Endometrium (tissue), 2 donors: Measurements from ENCODE around the gene FIGNL2.
"Not testable (repeated sequence)": the region's sequence is repeated elsewhere in the genome, so short reads cannot be mapped to it uniquely, and the experiment has no call there.

Experiments used
- FAIRE-seq: peaks from 2 replicates; lab custom pipeline; 2012; peaks lifted over from hg19 to GRCh38; lab: Jason Lieb, UNC
- donor health status: control.
- donor health status: control.

FIGNL2 gene

GRCh38 chr12:51848326-51848727 lies at the start of gene FIGNL2:
FIGNL2 (minus strand) TSS chr12:51848718; CDS start chr12:51822413, 26,305 bp downstream.
- FAIRE-seq: no peak

- FAIRE-seq: no peak
These were observed 48.7 kb upstream of the FIGNL2 start for GRCh38 chr12:51897181-51897580.

GRCh38 chr12:51896236-51896635 lies 47.7 kb upstream of the FIGNL2 start:
- FAIRE-seq: no peak

GRCh38 chr12:51895378-51896135 lies 47.0 kb upstream of the FIGNL2 start:
- FAIRE-seq: no peak

GRCh38 chr12:51893786-51894185 lies 45.3 kb upstream of the FIGNL2 start:
- FAIRE-seq: no peak

GRCh38 chr12:51891843-51892242 lies 43.3 kb upstream of the FIGNL2 start:
- peak; percentile 39 for FAIRE-seq

GRCh38 chr12:51890511-51891171 lies 42.1 kb upstream of the FIGNL2 start:
- no peak for FAIRE-seq

- FAIRE-seq: no peak
These were observed 41.6 kb upstream of the FIGNL2 start for GRCh38 chr12:51890133-51890464.

GRCh38 chr12:51889216-51890132 lies 41.0 kb upstream of the FIGNL2 start:
- FAIRE-seq: no peak

- FAIRE-seq: no peak
These were observed 40.0 kb upstream of the FIGNL2 start for GRCh38 chr12:51888316-51889215.

GRCh38 chr12:51887476-51888315 lies 39.2 kb upstream of the FIGNL2 start, which contains the start of gene ANKRD33:
ANKRD33 (plus strand) TSS chr12:51888103; CDS start chr12:51888187, 84 bp downstream.
- FAIRE-seq: no peak

- FAIRE-seq: peak; percentile 50
These were observed 37.6 kb upstream of the FIGNL2 start for GRCh38 chr12:51886021-51886710.

GRCh38 chr12:51885294-51886020 lies 36.9 kb upstream of the FIGNL2 start:
- not testable (repeated sequence) for FAIRE-seq

GRCh38 chr12:51884676-51885229 lies 36.2 kb upstream of the FIGNL2 start:
- no peak for FAIRE-seq

- no peak for FAIRE-seq
These were observed 35.6 kb upstream of the FIGNL2 start for GRCh38 chr12:51883998-51884675.

- FAIRE-seq: no peak
These were observed 34.8 kb upstream of the FIGNL2 start for GRCh38 chr12:51883295-51883694.

- no peak for FAIRE-seq
These were observed 30.6 kb upstream of the FIGNL2 start for GRCh38 chr12:51879102-51879501.

- no peak for FAIRE-seq
These were observed 26.0 kb upstream of the FIGNL2 start for GRCh38 chr12:51874486-51874885.
